H9 (cell line): Measurements from ENCODE around the gene C11orf21. TPM values are rescaled to one million over a fixed set of nuclear protein-coding genes. Genes with fewer than 3 reads are reported as not detected.

Experiments used
- DNase-seq: peaks from one replicate; pipeline ENCODE4 v3.0.0-alpha.2; 2017
- H2AFZ ChIP-seq: one replicate; pipeline ENCODE4 v1.6.1; 2013; ENCODE audit warnings: mild to moderate bottlenecking, low read length, control low read depth, moderate library complexity
- H2AK5ac ChIP-seq: 2 replicates; pipeline ENCODE4 v1.6.1; 2013; ENCODE audit warnings: low read length, control low read depth, mixed read lengths; ENCODE audit not compliant: insufficient read length
- H2BK120ac ChIP-seq: one replicate; pipeline ENCODE4 v1.6.1; 2013; ENCODE audit warnings: low read depth, mild to moderate bottlenecking, low read length, control low read depth, inconsistent platforms; ENCODE audit not compliant: poor library complexity, severe bottlenecking
- H2BK12ac ChIP-seq: 2 replicates; pipeline ENCODE4 v1.6.1; 2013; ENCODE audit warnings: low read length, control low read depth, mixed read lengths, low read depth; ENCODE audit not compliant: insufficient read length
- H2BK15ac ChIP-seq: 2 replicates; pipeline ENCODE4 v1.6.1; 2013; ENCODE audit warnings: low read depth, low read length, control low read depth
- H2BK20ac ChIP-seq: one replicate; pipeline ENCODE4 v1.6.1; 2013; ENCODE audit warnings: low read depth, mild to moderate bottlenecking, low read length, control low read depth, inconsistent platforms; ENCODE audit not compliant: poor library complexity, severe bottlenecking
- H2BK5ac ChIP-seq: 2 replicates; pipeline ENCODE4 v1.6.1; 2013; ENCODE audit warnings: low read length, control low read depth, mixed read lengths; ENCODE audit not compliant: insufficient read length
- H3K14ac ChIP-seq: 2 replicates; pipeline ENCODE4 v1.6.1; 2013; ENCODE audit warnings: low read length, control low read depth; ENCODE audit not compliant: insufficient read depth
- H3K18ac ChIP-seq: 2 replicates; pipeline ENCODE4 v1.6.1; 2013; ENCODE audit warnings: low read depth, mild to moderate bottlenecking, mixed read lengths, low read length, control low read depth; ENCODE audit not compliant: insufficient read length
- H3K23ac ChIP-seq: 2 replicates; pipeline ENCODE4 v1.6.1; 2013; ENCODE audit warnings: low read length, control low read depth, mixed read lengths, low read depth; ENCODE audit not compliant: insufficient read length
- H3K23me2 ChIP-seq: 2 replicates; pipeline ENCODE4 v1.6.1; 2013; ENCODE audit warnings: low read depth, mild to moderate bottlenecking, mixed read lengths, low read length, control low read depth; ENCODE audit not compliant: insufficient read length, poor library complexity, severe bottlenecking
- H3K27ac ChIP-seq: 2 replicates; pipeline ENCODE4 v1.5.1; 2013; ENCODE audit warnings: low read length, control low read depth, mixed read lengths, low read depth; ENCODE audit not compliant: insufficient read length
- H3K27me3 ChIP-seq: 2 replicates; pipeline ENCODE4 v1.6.1; 2013; ENCODE audit warnings: low read length, control low read depth, inconsistent platforms; ENCODE audit not compliant: insufficient read depth
- H3K4ac ChIP-seq: 2 replicates; pipeline ENCODE4 v1.6.1; 2013; ENCODE audit warnings: low read depth, mild to moderate bottlenecking, control low read depth, inconsistent platforms, low read length, moderate library complexity
- H3K4me1 ChIP-seq: 2 replicates; pipeline ENCODE4 v1.6.1; 2013; ENCODE audit warnings: low read length, control low read depth, inconsistent platforms; ENCODE audit not compliant: insufficient read depth
- H3K4me2 ChIP-seq: 2 replicates; pipeline ENCODE4 v1.6.1; 2013; ENCODE audit warnings: low read length, control low read depth, mixed read lengths; ENCODE audit not compliant: insufficient read length, insufficient read depth
- H3K56ac ChIP-seq: 2 replicates; pipeline ENCODE4 v1.6.1; 2013; ENCODE audit warnings: low read depth, mild to moderate bottlenecking, mixed read lengths, low read length, control low read depth; ENCODE audit not compliant: insufficient read length
- H3K79me1 ChIP-seq: 2 replicates; pipeline ENCODE4 v1.6.1; 2013; ENCODE audit warnings: low read depth, mild to moderate bottlenecking, moderate library complexity, low read length, control low read depth, inconsistent platforms; ENCODE audit not compliant: insufficient read depth, poor library complexity, severe bottlenecking
- H3K79me2 ChIP-seq: 2 replicates; pipeline ENCODE4 v1.6.1; 2013; ENCODE audit warnings: low read length, control low read depth, inconsistent platforms; ENCODE audit not compliant: insufficient read depth
- H3K9ac ChIP-seq: 2 replicates; pipeline ENCODE4 v1.6.1; 2013; ENCODE audit warnings: low read length, control low read depth, mixed read lengths; ENCODE audit not compliant: insufficient read length; ENCODE audit errors: extremely low read depth
- H3K9me3 ChIP-seq: one replicate; pipeline ENCODE4 v1.6.1; 2013; ENCODE audit warnings: low read depth, low read length, inconsistent platforms; ENCODE audit not compliant: control insufficient read depth
- H3T11ph ChIP-seq: one replicate; pipeline ENCODE4 v1.6.1; 2013; ENCODE audit warnings: mild to moderate bottlenecking, low read length, control low read depth, inconsistent platforms
- H4K20me1 ChIP-seq: one replicate; pipeline ENCODE4 v1.6.1; 2013; ENCODE audit not compliant: control insufficient read depth, insufficient read length, insufficient read depth
- H4K5ac ChIP-seq: 2 replicates; pipeline ENCODE4 v1.6.1; 2013; ENCODE audit warnings: low read depth, mild to moderate bottlenecking, mixed read lengths, low read length, control low read depth; ENCODE audit not compliant: insufficient read length
- H4K8ac ChIP-seq: replicated peaks from 2 replicates; pipeline ENCODE4 v1.6.1; 2013; ENCODE audit warnings: low read length, control low read depth, mixed read lengths, low read depth; ENCODE audit not compliant: insufficient read length
- H4K91ac ChIP-seq: 2 replicates; pipeline ENCODE4 v1.6.1; 2013; ENCODE audit warnings: low read depth, mild to moderate bottlenecking, moderate library complexity, mixed read lengths, low read length, control low read depth; ENCODE audit not compliant: insufficient read length
- H3K27ac Mint-ChIP-seq, 3 experiments: 2 replicates in 2 of 3; 3 replicates in 1 of 3; pipeline ENCODE4 v1.8.0; 2020 to 2021; ENCODE audit warnings: mixed read lengths in 3 of 3, mild to moderate bottlenecking in 1 of 3, moderate library complexity in 1 of 3
- H3K27me3 Mint-ChIP-seq: 2 replicates; pipeline ENCODE4 v1.8.0; 2021; ENCODE audit warnings: low read depth, mild to moderate bottlenecking, moderate library complexity, mixed read lengths
- H3K36me3 Mint-ChIP-seq, 3 experiments: 2 replicates in 2 of 3; 3 replicates in 1 of 3; pipeline ENCODE4 v1.8.0; 2020 to 2021; ENCODE audit warnings: low read depth in 3 of 3, mixed read lengths in 3 of 3; ENCODE audit not compliant: insufficient read depth in 1 of 3
- H3K4me1 Mint-ChIP-seq, 2 experiments: 2 replicates each; pipeline ENCODE4 v1.8.0; 2020; ENCODE audit warnings: mixed read lengths in 2 of 2
- H3K4me3 Mint-ChIP-seq, 2 experiments: 2 replicates in 1 of 2; 3 replicates in 1 of 2; pipeline ENCODE4 v1.8.0; 2020 to 2021; ENCODE audit warnings: mild to moderate bottlenecking in 2 of 2, mixed read lengths in 2 of 2, moderate library complexity in 1 of 2
- H3K9me3 Mint-ChIP-seq, 2 experiments: 2 replicates in 1 of 2; 3 replicates in 1 of 2; pipeline ENCODE4 v1.8.0; 2020; ENCODE audit warnings: mild to moderate bottlenecking in 2 of 2, mixed read lengths in 2 of 2, moderate library complexity in 1 of 2
- WGBS: extraction: QIAGEN DNeasy Blood & Tissue Kit; methylation state at CpG from one replicate; pipeline ENCODE4 v1.1.7; 2013; ENCODE audit warnings: missing lambda C conversion rate, low lambda C conversion rate, mixed read lengths; ENCODE audit not compliant: insufficient read length; ENCODE audit errors: extremely low coverage; 5-methylcytosine and 5-hydroxymethylcytosine counted together
- total RNA-seq: library from RNA; stranded (reverse); gene quantifications from 2 replicates; pipeline ENCODE4 v1.2.1, GENCODE V29; 2021
- TF ChIP-seq, protein P1 (sequence below): fragments of 200-600 bp; sonication (generic); conservative IDR thresholded peaks from 3 replicates; pipeline ENCODE4 v1.8.0; 2021; ENCODE audit warnings: antibody characterized with exemption, mild to moderate bottlenecking

C11orf21 gene
- total RNA-seq, 1 experiment from 2014 or later = not detected

DNA sequence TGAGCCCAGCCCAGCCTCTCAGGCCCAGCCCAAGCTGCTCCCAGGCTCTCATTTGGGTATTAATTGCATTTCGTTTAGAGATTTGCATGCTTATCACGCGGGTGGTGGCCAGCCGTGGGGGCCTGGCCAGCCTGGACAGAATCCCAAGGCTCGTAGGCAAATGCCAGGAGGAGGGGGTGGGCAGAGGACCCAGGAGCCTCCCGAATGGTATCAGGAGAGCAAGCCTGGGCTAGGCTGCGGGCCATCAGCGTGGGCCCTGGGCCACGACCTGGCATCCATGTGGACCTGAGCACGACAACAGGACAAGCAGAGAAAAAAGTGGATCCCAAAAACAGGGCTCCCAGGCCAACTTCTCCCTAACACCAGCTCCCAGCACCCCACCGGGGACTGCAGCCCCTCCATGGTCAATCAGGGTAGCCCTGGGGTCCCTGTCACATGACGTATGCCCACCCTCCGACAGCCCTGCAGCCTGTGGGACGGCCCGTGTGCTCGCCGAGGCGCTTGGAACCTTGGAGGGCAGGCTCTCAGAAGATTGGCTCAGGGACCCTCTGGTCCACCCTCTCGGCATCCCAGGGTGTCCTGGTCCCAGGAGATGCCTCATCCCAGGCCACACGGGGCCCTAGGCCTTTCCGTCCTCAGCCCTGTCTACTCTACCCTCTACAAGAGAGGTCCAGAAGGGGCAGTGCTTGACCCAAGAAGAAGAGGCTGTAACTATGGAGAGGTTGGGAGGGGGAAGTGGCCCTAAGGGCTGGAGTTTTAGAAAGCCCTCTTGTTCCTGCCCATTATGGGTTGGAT lies 40.1 kb downstream of the C11orf21 start:
- Histone ChIP-seq H3K14ac (no peak overlapping the region; the same call in 1 of the 2 replicates), H4K5ac (no peak overlapping the region), H3K23me2 (no peaks in the 10 kb centered on the region), H3K4me1 (no peaks in the 10 kb centered on the region), H4K20me1 (peaks cover 2% of the 10 kb centered on the region), H3K9ac (no peak overlapping the region), H2BK20ac (no peak overlapping the region), H3K56ac (no peak overlapping the region), H2BK5ac (no peak overlapping the region), H3K79me1 (no peaks in the 10 kb centered on the region), H2BK15ac (no peak overlapping the region), H4K91ac (no peak overlapping the region), H2AFZ (no peak overlapping the region), H2BK12ac (no peak overlapping the region), H3K4ac (no peak overlapping the region), H3K79me2 (no peaks in the 10 kb centered on the region), H3T11ph (no peak overlapping the region), H4K8ac (no peak overlapping the region), H3K4me2 (no peak overlapping the region), H3K23ac (no peak overlapping the region), H3K9me3 (no peaks in the 10 kb centered on the region), H3K27ac (no peak overlapping the region), H3K18ac (no peak overlapping the region), H2BK120ac (no peak overlapping the region), H3K27me3 (peaks cover 2% of the 10 kb centered on the region; the same call in 1 of the 2 replicates), H2AK5ac (no peak overlapping the region)
- TF ChIP-seq, protein P1, sequence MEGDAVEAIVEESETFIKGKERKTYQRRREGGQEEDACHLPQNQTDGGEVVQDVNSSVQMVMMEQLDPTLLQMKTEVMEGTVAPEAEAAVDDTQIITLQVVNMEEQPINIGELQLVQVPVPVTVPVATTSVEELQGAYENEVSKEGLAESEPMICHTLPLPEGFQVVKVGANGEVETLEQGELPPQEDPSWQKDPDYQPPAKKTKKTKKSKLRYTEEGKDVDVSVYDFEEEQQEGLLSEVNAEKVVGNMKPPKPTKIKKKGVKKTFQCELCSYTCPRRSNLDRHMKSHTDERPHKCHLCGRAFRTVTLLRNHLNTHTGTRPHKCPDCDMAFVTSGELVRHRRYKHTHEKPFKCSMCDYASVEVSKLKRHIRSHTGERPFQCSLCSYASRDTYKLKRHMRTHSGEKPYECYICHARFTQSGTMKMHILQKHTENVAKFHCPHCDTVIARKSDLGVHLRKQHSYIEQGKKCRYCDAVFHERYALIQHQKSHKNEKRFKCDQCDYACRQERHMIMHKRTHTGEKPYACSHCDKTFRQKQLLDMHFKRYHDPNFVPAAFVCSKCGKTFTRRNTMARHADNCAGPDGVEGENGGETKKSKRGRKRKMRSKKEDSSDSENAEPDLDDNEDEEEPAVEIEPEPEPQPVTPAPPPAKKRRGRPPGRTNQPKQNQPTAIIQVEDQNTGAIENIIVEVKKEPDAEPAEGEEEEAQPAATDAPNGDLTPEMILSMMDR = no peak
- no peak for DNase-seq
- Mint-ChIP-seq H3K9me3 (no peaks in the 10 kb centered on the region), H3K27ac (no peak overlapping the region), H3K27me3 (peaks cover 58% of the 10 kb centered on the region), H3K4me1 (no peaks in the 10 kb centered on the region), H3K4me3 (no peak overlapping the region), H3K36me3 (no peaks in the 10 kb centered on the region)
- WGBS = no CpG with 5 or more reads among the region's 21 CpGs
